ENCODE results near the gene INHBA.

The INHBA gene

GRCh38 chr7:41661596-41661995, 41.3 kb downstream of the INHBA start:
- no peak for TF ChIP-seq CREB1 (IDR thresholded peaks at IDR 0.05; ENCODE audit: low read depth)
- TF ChIP-seq EP300 (IDR thresholded peaks at IDR 0.05; ENCODE audit: borderline replicate concordance): no peak
- TF ChIP-seq FOXM1 (IDR thresholded peaks at IDR 0.05; ENCODE audit: borderline replicate concordance, low read depth): no peak
- no peak for TF ChIP-seq TCF12 (IDR thresholded peaks at IDR 0.05; ENCODE audit: low read depth)
- TF ChIP-seq TEAD4 (IDR thresholded peaks at IDR 0.05): no peak
- TF ChIP-seq ZBTB7A (IDR thresholded peaks at IDR 0.05; ENCODE audit: low read depth): no peak
- TF ChIP-seq NFIC (IDR thresholded peaks at IDR 0.05): no peak
- no peak for TF ChIP-seq YY1 (IDR thresholded peaks at IDR 0.05; ENCODE audit: low read depth)
- TF ChIP-seq REST (IDR thresholded peaks at IDR 0.05; ENCODE audit: low read depth): no peak
- TF ChIP-seq EGR1 (IDR thresholded peaks at IDR 0.05): no peak
- TF ChIP-seq CEBPB (IDR thresholded peaks at IDR 0.05): no peak
- TF ChIP-seq RAD21 (IDR thresholded peaks at IDR 0.05; ENCODE audit: low read depth): no peak
- no peak for TF ChIP-seq MAX (IDR thresholded peaks at IDR 0.05)
- TF ChIP-seq TAF1 (IDR thresholded peaks at IDR 0.05; ENCODE audit: low read depth): no peak
- TF ChIP-seq USF1 (IDR thresholded peaks at IDR 0.05): no peak

GRCh38 chr7:41659539-41659938, 43.4 kb downstream of the INHBA start:
- TF ChIP-seq TCF12 (IDR thresholded peaks at IDR 0.05; ENCODE audit: low read depth) (no peak), NFIC (IDR thresholded peaks at IDR 0.05) (no peak), ZBTB7A (IDR thresholded peaks at IDR 0.05; ENCODE audit: low read depth) (no peak), TEAD4 (IDR thresholded peaks at IDR 0.05) (no peak), MAX (IDR thresholded peaks at IDR 0.05) (no peak), FOXM1 (IDR thresholded peaks at IDR 0.05; ENCODE audit: borderline replicate concordance, low read depth) (no peak), EGR1 (IDR thresholded peaks at IDR 0.05) (no peak), YY1 (IDR thresholded peaks at IDR 0.05; ENCODE audit: low read depth) (no peak), REST (IDR thresholded peaks at IDR 0.05; ENCODE audit: low read depth) (no peak), TAF1 (IDR thresholded peaks at IDR 0.05; ENCODE audit: low read depth) (no peak), CEBPB (IDR thresholded peaks at IDR 0.05) (no peak), USF1 (IDR thresholded peaks at IDR 0.05) (no peak), EP300 (IDR thresholded peaks at IDR 0.05; ENCODE audit: borderline replicate concordance) (no peak), CREB1 (IDR thresholded peaks at IDR 0.05; ENCODE audit: low read depth) (no peak), RAD21 (IDR thresholded peaks at IDR 0.05; ENCODE audit: low read depth) (no peak)

GRCh38 chr7:41656366-41656765, 46.5 kb downstream of the INHBA start:
- no peak for TF ChIP-seq NFIC (IDR thresholded peaks at IDR 0.05)
- TF ChIP-seq TAF1 (IDR thresholded peaks at IDR 0.05; ENCODE audit: low read depth): no peak
- TF ChIP-seq ZBTB7A (IDR thresholded peaks at IDR 0.05; ENCODE audit: low read depth): no peak
- no peak for TF ChIP-seq TEAD4 (IDR thresholded peaks at IDR 0.05)
- TF ChIP-seq CEBPB (IDR thresholded peaks at IDR 0.05): no peak
- no peak for TF ChIP-seq RAD21 (IDR thresholded peaks at IDR 0.05; ENCODE audit: low read depth)
- TF ChIP-seq TCF12 (IDR thresholded peaks at IDR 0.05; ENCODE audit: low read depth): no peak
- TF ChIP-seq YY1 (IDR thresholded peaks at IDR 0.05; ENCODE audit: low read depth): no peak
- no peak for TF ChIP-seq REST (IDR thresholded peaks at IDR 0.05; ENCODE audit: low read depth)
- TF ChIP-seq EP300 (IDR thresholded peaks at IDR 0.05; ENCODE audit: borderline replicate concordance): no peak

GRCh38 chr7:41655426-41655825, 47.5 kb downstream of the INHBA start:
- no peak for TF ChIP-seq NFIC (IDR thresholded peaks at IDR 0.05)
- no peak for TF ChIP-seq EGR1 (IDR thresholded peaks at IDR 0.05)
- no peak for TF ChIP-seq FOXM1 (IDR thresholded peaks at IDR 0.05; ENCODE audit: borderline replicate concordance, low read depth)
- no peak for TF ChIP-seq CREB1 (IDR thresholded peaks at IDR 0.05; ENCODE audit: low read depth)
- no peak for TF ChIP-seq RAD21 (IDR thresholded peaks at IDR 0.05; ENCODE audit: low read depth)
- no peak for TF ChIP-seq ZBTB7A (IDR thresholded peaks at IDR 0.05; ENCODE audit: low read depth)
- no peak for TF ChIP-seq TAF1 (IDR thresholded peaks at IDR 0.05; ENCODE audit: low read depth)
- TF ChIP-seq TCF12 (IDR thresholded peaks at IDR 0.05; ENCODE audit: low read depth): no peak
- no peak for TF ChIP-seq USF1 (IDR thresholded peaks at IDR 0.05)
- TF ChIP-seq EP300 (IDR thresholded peaks at IDR 0.05; ENCODE audit: borderline replicate concordance): no peak
- no peak for TF ChIP-seq TEAD4 (IDR thresholded peaks at IDR 0.05)
- TF ChIP-seq CEBPB (IDR thresholded peaks at IDR 0.05): no peak
- TF ChIP-seq MAX (IDR thresholded peaks at IDR 0.05): no peak
- no peak for TF ChIP-seq YY1 (IDR thresholded peaks at IDR 0.05; ENCODE audit: low read depth)
- no peak for TF ChIP-seq REST (IDR thresholded peaks at IDR 0.05; ENCODE audit: low read depth)
